ENCODE measurements around the gene KIF1A.
"Not testable (repeated sequence)": the region's sequence is repeated elsewhere in the genome, so short reads cannot be mapped to it uniquely, and the experiment has no call there.

KIF1A gene

GRCh38 chr2:240680185-240680584, 139.8 kb downstream of the KIF1A start:
- DNase-seq = not testable (repeated sequence)

DNA sequence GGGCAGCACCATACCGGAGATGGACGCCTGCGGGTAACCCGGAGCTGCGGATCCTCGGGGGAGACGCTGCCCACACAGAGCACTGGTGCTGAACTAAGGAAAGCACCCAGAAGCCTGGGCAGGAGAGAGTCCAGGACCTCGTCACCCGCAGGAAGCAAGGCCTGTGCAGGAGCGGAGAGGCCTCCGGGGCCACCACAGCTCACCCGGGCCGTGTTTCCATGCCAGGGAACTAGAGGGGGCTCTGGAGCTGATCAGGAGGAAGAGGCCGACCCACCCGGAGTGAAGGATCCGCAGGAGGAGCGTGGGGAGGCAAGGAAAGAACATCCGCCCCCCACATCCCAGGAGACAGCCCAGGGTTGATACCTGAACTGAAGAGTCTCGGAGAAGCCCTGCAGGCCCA, 141.1 kb downstream of the KIF1A start:
- not testable (repeated sequence) for DNase-seq

- not testable (repeated sequence) for DNase-seq
These were observed 142.0 kb downstream of the KIF1A start for GRCh38 chr2:240678043-240678442.

- DNase-seq = not testable (repeated sequence)
These were observed 144.7 kb downstream of the KIF1A start for GRCh38 chr2:240675345-240675744.

DNA sequence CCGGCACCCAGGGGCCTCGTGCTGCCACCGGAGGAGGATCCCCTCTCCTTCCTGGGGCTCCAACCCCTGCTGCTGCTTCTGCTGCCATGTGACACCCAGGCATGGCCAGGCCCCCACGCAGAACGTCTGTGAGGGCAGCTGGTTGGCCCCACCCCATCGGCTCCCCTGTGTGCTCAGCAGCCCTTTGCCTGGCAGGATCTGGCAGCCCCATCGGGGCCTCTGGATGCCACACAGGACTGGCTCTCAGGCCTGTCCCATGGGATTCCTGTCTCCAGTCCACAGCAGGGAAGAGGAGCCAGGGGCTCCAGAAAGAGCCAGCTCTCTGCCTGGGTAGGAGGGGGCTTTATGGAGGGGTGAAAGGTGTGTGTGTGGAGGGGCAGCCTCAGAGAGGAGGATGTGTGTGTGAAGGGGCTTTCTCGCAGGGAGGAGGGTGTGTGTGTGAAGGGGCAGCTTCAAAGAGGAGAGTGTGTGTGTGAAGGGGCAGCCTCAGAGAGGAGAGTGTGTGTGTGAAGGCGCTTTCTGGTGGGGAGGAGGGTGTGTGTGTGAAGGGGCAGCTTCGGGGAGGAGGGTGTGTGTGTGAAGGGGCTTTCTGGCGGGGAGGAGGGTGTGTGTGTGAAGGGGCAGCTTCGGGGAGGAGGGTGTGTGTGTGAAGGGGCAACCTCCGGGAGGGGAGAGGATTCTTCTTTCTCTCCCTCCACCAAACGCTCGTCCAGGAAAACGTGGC, 145.4 kb downstream of the KIF1A start:
- DNase-seq = not testable (repeated sequence)

DNA sequence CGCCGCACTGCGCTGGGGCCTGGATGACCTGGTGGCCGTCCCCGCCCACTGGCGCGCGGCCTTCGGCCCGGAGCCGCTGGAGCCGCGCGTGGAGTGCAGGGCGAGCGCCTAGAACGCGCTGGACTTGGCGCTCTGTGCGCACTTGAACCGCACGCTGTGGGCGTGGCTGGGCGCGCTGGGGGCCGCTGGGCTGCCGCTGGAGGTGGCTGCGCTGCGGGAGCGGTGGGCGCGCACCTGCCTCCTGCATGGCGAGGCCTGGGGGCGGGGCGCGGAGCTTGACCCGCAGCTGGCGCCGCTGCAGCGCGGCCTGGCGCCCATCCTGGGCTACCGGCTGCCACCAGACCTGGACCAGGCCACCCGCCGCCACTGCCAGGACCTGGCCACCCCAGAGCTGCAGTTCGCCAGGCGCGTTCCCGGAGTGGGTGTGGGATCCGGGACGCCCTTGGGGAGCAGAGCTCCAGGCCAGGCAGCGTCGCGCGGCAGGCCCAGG, 147.3 kb downstream of the KIF1A start:
- no peak for DNase-seq

GRCh38 chr2:240672076-240672700, 147.8 kb downstream of the KIF1A start:
- DNase-seq = no peak

DNA sequence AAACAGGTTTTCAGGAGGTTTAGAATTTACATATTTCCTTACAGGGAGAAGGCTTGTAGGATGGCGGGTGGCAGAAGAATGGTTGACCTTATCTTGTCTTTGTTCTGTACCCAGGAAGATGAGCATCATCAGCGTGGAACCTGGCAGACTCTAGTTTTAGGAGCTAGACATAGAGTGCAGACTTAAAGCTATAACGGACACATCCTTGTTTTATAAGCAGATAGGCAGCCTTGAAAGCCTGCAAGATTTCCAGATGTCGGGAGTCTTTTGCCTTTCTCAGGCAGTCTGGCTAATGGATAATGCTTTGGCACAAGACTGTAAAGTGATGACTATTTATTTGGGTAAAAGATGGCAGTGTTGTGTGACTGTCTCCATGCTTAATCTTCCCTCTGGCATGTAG, 149.1 kb downstream of the KIF1A start:
- DNase-seq = no peak

DNA sequence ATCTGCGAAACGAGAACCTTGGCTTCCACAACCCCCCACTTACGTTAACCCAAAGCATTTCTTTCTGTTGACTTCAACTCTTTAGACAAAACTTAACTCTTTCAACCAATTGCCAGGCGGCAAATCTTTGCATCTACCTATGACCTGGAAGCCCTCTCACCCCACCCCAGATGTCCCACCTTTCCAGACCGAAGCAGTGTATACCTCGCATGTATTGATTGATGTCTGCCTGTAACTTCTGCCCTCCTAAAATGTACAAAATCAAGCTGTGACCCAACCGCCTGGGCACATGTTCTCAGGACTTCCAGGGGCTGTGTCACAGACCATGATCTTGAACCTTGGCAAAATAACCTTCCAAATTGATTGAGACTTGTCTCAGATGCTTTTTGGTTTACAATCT, 149.6 kb downstream of the KIF1A start:
- no peak for DNase-seq

- no peak for DNase-seq
These were observed 155.4 kb downstream of the KIF1A start for GRCh38 chr2:240664622-240665021.
